GM21390 (cell line): ENCODE results near the gene ZBTB20.

Experiments
- ATAC-seq: cut with Tn5 transposase; IDR thresholded peaks from one replicate; pipeline ENCODE4 v1.9.1; 2021; ENCODE audit not compliant: unreplicated experiment

The ZBTB20 gene

GRCh38 chr3:114721209-114721608 is 425.9 kb downstream of the ZBTB20 start:
- no peak for ATAC-seq

- ATAC-seq, result no peak
Measured at GRCh38 chr3:114718898-114719210, 428.2 kb downstream of the ZBTB20 start.

DNA sequence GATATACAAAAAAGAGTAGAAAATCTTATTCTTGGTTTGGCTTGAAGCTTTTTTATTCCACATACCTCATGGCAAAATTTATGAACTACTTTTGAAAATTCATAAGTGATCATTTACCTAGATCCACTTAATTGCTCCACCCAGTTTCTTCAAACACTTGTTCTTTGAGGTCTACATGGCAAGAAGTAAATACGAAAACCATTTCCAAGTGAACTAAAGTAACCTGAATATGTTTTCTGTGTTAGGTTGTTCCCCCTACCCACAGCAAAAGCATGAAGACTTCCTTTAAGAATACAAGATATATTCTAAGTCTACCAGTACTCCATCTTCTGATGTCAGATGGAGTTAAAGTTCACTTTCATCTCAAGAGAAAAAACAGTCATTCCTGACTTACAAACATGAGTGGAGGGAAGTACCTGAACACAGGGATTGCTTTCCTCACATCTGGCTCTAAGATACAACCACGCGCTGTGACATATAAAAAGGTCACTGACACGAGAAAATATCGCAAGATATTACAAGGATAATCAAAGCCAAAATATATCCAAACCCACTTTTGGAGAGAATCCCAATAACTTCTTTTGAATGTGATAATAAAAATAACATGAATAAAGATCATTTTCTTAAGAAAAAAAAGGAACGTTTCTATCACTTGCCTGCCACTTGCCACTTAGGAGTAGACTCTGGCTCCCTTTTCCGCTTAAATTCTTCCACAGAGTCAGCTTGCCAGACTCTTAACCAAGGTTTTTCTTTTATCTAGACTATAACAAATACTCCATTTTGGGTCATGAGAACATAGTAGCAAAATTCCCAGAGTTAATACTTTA is 428.8 kb downstream of the ZBTB20 start:
- no peak for ATAC-seq

DNA sequence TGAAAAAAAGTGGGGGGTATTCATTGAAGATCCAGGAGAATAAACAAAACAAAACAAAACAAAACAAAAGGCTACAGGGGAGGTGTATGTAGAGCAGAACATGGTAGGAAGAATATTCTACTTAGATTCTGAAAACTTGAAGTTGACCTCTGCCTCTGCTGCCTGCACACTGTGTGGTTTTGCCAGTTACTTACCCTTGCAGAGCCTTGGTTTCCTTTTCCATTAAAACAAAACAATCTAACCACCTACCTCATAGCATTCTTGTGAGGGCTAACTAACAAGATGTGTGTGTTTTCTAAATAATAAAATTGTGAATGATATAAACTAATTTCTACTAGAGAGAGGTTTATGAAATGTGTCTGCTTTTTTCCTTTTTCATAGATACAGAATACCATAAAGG is 430.2 kb downstream of the ZBTB20 start:
- ATAC-seq, result no peak

DNA sequence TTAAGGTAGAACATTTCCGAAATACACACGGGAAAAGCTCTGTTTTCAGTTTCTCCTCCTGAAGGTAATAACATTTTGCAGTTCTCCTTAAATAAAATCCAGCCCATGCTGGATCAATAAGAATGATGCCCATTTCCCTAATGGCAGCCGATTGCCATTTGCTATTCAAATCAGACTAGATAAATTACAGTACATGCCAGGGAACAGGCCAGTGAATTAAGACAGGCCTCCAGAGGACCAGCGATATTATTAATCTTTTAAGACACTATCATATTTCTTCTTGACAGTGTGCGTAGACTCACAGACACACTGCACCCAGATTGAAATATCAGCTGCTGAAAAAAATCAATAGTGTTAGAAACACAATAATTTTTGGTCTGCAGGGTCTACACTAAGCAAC is 431.0 kb downstream of the ZBTB20 start:
- no peak for ATAC-seq

DNA sequence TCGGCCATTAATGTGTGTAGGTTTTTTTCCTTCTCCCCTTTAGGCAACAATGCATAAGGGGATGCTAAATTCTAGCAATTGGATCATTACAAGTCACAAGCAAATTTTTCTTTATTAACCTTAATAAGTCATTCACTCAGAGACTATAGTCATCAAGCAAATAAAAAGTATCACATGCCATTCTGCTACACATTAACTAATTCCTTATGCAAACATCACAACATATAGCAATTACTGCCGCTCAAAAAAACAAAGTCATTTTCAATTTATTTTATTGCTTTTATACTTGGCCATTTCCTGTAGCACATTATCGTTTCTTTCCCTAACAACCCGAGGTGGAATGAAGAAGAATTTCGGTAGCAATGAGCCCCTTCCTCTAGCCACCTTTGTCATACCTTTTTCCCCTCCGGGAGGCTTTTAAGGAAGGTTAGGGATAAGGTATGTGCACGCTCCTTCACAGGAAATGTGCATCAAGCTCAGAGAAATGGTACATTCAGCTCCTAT is 432.1 kb downstream of the ZBTB20 start:
- ATAC-seq, result no peak

DNA sequence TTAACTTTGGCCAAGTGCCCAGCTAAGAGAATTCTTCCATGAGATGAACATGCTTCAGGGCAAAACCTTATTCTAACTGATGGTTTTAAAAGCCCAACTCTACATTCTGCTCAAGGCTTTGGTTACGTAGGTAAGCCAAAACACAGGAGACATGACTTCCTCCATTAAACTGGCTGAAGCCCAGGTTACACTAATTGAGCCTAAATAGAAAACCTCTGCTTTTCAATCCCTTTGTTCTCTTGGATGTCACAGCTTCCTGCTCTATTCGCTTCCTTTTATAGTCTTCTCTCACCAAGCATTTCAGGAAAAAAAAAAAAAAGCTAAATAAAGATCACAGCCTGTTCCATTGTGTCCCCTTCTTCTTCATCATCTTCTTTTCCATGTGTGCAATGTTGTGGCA is 432.9 kb downstream of the ZBTB20 start:
- no peak for ATAC-seq

DNA sequence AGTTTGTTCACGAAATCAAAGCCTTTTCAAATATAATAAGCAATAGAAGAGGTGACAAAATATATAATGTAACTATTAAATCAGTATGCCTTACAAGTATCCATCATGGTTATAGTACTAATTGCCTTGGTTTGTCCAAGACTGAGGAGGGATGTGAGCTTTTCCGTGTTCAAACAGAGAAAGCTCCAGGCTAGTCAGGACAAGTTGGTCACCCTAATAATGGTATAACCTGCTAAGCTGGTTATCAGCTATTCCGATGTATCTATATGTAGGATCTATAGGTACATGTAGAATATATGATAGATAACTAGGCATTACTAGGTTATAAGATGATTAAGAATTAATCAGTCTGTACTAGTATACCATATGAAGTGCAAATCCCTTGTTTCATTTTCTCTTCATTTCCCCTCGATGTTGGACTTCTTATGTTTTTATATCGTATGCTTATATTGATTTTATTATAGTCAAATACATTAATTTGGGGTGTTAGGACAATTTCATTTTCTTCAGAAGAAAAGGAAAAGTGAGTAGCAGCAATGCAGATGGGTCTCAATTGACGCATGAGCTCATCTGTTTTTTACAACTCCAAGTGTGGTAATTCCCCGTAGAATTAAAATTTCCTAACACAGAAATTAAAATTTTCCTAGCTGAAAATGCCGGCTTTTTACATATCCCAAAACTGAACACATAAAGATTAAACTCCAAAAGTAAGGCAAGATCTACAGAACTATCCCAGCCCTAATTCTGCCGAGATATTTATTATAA is 434.2 kb downstream of the ZBTB20 start:
- no peak for ATAC-seq

DNA sequence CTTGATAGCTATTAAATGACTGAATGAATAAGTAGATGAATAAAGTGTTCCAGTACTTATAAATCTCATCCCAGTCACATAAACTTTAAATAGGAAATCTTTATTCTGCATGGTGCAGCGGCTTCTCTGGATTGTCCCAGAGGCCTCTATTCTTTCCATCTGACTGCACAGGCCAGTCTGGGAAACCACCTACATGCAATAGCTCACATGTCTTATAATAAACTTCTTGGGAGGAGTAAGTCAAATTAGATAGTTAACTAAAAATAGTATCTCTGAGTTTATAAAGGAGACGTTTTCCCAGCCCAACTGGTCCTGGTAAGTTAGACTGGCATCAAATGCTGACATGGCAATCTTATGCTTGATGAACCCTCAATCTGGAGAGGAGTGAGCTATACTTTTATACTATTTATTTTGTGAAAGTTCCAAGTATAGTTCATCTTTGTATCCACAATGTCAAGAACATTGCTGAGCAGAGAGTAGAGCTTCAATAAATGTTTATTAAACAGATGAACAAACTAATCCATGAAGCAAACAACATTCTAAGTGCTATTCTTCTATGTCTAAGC is 435.7 kb downstream of the ZBTB20 start:
- no peak for ATAC-seq

- ATAC-seq, result no peak
Measured at GRCh38 chr3:114709102-114709501, 438.0 kb downstream of the ZBTB20 start.

DNA sequence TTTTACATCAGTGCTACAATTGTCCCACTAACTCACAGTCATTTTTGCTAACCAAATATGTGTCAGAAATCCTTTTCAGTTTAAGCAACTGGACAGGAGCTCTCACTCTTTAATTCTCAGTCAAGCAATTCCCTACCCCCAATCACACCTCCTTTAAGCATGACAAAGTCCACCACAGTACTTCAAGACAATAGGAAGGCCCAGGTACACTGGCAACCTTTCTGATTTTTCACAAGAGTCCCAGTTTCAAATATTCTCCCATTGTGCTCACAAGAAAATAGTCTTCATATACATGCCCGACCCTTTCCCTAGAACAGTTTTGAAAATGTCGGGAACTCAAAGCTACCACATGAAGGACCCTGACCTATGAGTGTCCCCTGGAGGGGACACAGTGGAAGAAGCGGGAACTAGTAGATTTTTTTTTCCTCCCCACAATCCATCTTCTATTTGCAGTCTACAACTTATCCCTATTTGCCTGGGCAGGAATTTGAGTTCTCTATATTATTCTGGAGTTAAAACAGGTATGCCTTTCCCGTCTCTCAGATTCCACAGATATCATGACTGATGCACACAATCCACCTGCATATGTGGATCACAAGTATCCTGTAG is 439.7 kb downstream of the ZBTB20 start:
- no peak for ATAC-seq

DNA sequence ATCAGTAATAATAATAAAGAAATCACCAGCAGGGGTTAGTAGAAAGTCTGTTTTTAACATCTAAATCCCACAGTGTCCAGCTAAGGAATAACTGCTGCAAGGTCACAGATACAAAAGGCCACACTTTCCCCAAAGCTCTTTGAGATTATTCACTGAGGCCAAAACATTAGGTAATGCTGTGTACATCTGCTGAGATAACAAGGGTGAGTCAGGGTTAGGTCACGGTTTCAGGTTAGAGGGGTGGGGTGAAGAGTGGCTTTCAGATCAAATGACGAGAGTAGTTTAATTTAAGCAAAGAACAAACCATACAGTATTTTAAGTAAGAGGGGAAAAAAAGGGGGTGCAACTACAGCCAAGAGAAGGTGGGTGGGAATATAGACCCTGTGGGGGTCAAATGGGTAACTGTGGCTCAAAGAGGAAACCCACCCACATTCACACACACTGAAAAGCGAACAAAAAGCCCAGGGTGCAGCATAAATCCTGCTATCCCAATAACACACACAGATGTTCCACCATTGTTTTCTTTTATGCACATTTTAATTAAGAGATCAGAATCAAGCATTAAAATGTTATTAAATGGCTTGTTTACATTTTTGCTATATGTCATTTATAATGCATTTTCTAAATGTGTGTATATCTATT is 440.4 kb downstream of the ZBTB20 start:
- ATAC-seq, result peak; percentile 89

DNA sequence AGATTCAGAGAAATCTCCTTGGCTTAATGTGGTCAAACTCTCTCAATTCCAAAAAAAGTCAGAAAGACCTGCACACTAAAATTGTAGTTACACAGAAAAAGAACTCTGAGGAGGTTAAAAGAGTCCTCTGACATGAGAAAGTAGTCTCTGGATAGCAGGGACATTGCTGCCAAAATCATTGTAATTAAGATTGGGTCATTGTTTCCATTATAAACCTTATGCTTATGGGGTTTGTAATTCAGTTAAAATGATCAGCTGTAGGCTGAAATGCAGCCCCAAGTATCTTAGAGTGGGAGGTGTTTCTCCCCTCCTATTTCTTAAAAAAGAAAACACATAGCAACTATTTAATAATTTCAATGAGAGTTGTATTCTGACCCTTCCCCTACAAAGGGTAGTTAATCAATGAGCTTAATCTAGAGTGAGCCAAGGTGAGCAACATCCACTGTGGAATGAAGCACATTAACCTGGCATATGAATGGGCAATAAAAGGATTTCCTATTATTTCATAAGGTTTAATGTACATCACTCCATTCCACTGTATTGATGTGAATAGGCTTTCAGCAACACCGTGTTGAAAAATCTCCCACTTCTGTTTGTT is 446.4 kb downstream of the ZBTB20 start:
- ATAC-seq, result no peak

- no peak for ATAC-seq
Measured at GRCh38 chr3:114698146-114699105, 448.7 kb downstream of the ZBTB20 start.

GRCh38 chr3:114697401-114697800 is 449.7 kb downstream of the ZBTB20 start:
- no peak for ATAC-seq

GRCh38 chr3:114694251-114694650 is 452.8 kb downstream of the ZBTB20 start:
- ATAC-seq, result no peak

DNA sequence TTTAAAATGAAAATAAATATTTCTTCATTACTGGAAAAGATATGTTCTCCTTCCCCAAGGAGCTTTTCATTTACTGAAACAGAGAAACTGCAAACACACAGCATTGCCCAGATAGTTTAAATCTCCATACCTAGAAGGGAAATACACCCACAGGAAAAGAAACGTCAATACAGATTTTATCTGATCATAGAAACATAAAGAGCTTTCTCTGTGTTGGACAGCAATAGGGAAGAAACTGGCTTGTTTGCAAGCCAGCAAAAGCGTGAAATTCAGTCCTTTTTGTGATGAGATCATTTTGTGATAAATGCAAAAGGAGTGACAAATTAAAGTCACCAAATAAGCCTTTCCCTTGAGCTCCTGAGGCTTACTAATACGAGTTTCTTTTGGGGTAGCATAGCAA is 455.2 kb downstream of the ZBTB20 start:
- no peak for ATAC-seq

DNA sequence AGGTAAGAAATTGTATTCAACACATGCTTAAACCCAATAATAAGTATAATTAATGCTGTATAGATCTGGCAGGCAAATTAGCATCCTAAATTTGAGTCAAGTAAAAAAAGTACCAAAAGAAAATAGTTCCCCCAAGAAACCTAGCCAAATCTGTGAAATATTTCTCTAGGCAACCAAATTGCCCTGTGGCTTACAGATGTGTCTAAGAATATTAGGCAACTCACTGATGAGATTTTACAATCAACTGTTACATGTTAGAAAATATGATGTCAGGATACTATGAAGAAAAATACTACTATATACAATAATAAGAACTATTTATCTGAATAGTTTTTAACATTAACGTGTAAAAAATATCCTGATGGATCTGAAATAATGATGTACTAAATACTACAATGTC is 456.2 kb downstream of the ZBTB20 start:
- ATAC-seq, result no peak

DNA sequence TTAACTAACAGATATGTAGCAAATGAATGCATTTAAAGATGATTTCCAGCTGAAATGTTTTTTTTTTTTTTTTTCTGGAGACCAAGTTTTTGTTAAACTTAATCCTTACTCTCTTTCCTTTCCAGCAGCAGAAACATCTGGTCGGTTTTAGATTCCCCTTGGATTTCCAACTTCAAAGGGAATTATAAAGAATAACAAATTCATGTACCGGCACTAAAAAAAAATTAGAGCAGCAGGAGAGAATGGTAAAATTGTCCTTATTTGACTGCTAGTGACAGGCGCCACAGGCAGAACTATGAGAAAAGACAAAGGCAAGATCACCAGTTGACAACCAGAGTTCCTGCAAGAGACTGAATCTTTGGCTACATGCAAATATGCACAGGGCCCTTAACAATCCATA is 459.9 kb downstream of the ZBTB20 start:
- no peak for ATAC-seq

GRCh38 chr3:114686621-114687020 is 460.5 kb downstream of the ZBTB20 start:
- no peak for ATAC-seq
